HEK293 (cell line): ENCODE data around the gene GHRHR.

Source experiments
- REST ChIP-seq: fragments of 450-650 bp; formaldehyde crosslinking; IDR thresholded peaks from 2 replicates; pipeline ENCODE4 v1.5.1; 2016; ENCODE audit warnings: missing biosample characterization, missing genetic modification characterization
- ZNF791 ChIP-seq: fragments of 450-650 bp; formaldehyde crosslinking; IDR thresholded peaks from 2 replicates; pipeline ENCODE4 v1.5.1; 2016; ENCODE audit warnings: missing biosample characterization, missing genetic modification characterization
- TF ChIP-seq, protein P1 (sequence below): fragments of 450-650 bp; formaldehyde crosslinking; IDR thresholded peaks from 2 replicates; pipeline ENCODE4 v1.5.1; 2016; ENCODE audit warnings: missing biosample characterization, missing genetic modification characterization

- TF ChIP-seq, protein P1, sequence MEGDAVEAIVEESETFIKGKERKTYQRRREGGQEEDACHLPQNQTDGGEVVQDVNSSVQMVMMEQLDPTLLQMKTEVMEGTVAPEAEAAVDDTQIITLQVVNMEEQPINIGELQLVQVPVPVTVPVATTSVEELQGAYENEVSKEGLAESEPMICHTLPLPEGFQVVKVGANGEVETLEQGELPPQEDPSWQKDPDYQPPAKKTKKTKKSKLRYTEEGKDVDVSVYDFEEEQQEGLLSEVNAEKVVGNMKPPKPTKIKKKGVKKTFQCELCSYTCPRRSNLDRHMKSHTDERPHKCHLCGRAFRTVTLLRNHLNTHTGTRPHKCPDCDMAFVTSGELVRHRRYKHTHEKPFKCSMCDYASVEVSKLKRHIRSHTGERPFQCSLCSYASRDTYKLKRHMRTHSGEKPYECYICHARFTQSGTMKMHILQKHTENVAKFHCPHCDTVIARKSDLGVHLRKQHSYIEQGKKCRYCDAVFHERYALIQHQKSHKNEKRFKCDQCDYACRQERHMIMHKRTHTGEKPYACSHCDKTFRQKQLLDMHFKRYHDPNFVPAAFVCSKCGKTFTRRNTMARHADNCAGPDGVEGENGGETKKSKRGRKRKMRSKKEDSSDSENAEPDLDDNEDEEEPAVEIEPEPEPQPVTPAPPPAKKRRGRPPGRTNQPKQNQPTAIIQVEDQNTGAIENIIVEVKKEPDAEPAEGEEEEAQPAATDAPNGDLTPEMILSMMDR, result no peak
- TF ChIP-seq REST (tag by site-specific recombination) (no peak), ZNF791 (tag by site-specific recombination) (no peak)
These were observed 24.2 kb downstream of the GHRHR start for GRCh38 chr7:30987936-30988335.
